GM12872 (cell line): Measurements from ENCODE around the gene ZFYVE26.

Experiments used
- TF ChIP-seq, protein P1 (sequence below): IDR thresholded peaks from 3 replicates; pipeline ENCODE4 v1.5.1; 2011; ENCODE audit warnings: low read depth, mild to moderate bottlenecking, low read length, moderate library complexity; ENCODE audit not compliant: insufficient read depth

Gene ZFYVE26

DNA sequence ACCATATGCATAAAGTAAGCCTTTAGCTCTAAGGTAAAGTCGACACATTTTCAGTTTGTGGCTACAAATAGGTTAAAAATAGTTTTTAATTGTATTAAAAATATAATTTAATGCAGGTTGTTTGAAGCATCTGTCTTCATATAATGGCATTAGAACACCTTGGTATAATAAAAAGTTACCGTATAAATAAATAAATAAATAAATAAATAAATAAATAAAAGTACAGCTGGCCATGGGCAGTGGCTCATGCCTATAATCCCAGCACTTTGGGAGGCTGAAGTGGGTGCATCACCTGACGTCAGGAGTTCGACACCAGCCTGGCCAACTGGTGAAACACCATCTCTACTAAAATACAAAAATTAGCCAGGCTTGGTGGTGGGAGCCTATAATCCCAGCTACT lies 15.6 kb downstream of the ZFYVE26 start:
- TF ChIP-seq, protein P1, sequence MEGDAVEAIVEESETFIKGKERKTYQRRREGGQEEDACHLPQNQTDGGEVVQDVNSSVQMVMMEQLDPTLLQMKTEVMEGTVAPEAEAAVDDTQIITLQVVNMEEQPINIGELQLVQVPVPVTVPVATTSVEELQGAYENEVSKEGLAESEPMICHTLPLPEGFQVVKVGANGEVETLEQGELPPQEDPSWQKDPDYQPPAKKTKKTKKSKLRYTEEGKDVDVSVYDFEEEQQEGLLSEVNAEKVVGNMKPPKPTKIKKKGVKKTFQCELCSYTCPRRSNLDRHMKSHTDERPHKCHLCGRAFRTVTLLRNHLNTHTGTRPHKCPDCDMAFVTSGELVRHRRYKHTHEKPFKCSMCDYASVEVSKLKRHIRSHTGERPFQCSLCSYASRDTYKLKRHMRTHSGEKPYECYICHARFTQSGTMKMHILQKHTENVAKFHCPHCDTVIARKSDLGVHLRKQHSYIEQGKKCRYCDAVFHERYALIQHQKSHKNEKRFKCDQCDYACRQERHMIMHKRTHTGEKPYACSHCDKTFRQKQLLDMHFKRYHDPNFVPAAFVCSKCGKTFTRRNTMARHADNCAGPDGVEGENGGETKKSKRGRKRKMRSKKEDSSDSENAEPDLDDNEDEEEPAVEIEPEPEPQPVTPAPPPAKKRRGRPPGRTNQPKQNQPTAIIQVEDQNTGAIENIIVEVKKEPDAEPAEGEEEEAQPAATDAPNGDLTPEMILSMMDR = no peak

DNA sequence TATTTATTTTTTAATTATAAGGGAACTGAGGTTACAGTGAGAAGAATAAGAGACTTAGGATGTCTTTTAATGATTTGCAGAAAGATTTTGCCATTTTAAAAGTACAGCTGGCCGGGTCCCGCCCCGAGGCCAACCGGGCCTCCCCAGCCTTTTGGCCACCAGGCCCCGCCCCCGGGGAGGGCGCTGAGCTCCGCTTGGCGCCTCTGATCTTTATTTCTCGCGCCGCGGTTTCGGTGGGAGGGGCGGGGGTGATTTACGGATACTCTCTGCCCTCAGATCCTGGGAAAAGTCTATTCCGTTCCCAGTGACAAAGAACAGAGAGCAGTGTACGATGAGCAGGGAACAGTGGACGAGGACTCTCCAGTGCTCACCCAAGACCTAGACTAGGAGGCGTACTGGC lies 17.7 kb downstream of the ZFYVE26 start:
- TF ChIP-seq, protein P1 = no peak

DNA sequence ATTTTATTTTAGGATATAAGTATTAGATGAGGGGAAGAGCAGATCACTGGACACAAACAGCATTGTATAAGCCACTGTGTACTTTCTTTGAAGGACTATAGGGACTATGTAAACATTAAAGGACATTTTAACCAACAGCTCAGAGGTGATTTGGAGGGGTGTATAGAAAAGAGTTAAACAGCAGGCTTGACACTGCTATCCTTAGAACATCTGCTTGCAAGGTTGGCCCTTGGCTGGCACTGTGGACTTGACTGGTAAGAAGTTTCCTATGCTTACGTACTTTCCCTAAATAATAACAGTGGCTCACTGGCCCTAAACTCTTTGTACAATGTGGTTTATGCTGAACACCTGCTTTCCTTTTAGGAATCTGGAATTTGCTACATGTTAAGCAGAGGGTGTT lies 28.7 kb downstream of the ZFYVE26 start:
- TF ChIP-seq, protein P1 = no peak

DNA sequence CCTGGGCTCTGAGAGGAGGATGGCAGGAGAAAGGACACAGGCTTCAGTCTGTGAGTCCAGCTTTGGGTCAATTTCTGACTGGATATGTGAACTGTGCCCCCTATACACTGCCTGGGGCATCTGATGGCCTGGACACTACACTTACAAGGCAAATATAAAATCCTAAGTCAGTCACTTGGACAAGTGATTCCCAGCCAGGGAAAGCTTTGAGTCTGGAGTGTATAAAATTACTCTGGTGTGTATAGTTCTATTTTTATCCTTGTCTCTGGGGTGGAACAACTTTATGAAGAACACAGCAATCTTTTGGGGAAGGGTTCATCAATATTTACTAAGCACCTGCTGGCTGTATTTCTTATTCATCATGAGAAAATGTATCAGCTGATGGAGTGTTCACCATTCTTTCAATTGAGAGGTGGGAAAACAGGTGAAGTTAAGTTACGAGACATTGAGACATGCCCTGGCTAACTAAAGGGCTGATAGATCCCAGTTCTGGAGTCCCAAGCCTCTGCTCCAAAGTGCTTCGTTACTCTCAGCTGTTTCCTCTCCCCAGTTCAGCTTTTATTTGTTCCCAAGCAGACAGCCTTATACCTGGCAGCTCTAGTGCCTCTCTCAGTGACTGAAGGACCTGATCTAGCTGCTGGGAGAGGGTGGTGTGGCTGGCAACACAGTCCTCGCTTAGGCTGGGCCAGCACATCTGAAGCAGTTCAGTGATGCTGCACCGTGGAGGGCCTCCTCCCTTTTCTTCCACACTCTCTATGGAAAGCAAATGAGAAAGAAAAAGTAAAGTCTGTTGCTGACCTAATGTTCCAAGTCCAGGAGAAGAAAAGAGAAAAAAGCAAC lies 30.9 kb downstream of the ZFYVE26 start:
- TF ChIP-seq, protein P1 = no peak

DNA sequence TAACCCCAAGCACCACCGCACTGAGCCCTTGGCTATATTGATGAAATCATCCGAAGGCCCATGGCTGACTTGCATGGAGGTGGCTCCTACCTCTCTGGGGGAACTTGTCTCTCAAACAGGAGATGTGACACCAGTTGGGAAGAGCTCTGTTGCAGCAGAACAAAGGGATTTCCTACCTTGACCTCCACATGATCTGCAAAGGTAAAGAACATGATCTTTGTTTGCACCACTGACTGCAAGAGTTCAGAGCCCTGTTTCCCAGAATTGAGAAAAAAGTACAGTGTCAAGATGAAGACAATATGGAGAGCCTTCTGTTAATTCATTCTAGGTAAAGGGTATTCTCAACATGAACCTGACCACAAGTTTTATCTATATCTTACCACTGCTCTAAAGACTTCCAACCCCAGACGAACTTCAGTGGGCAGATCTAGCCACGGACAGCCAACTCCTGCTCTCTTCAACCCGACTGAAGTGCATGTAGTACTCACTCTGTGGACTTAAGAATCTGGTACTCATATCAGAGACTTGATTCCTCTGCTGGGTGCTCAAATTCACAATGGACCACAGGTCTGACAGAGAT lies 32.1 kb downstream of the ZFYVE26 start:
- TF ChIP-seq, protein P1 = no peak

DNA sequence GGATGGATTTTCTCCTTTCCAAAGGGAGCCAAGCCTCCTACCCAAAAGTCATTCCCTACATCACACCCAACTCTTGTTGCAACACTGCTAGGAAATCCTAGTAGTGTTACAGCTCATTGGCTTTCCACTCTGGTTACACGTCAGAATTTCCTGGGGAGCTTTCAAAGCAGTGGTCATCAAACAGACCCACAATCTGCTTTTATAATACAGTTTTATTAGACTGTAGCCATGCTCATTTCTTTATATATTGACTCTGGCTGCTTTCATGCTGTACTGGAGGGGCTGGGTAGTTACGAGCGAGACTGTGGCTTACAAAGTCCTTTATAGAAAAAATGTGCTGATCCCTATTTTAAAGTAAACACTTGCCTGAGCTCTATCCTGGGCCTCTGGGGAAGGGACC lies 34.3 kb downstream of the ZFYVE26 start:
- TF ChIP-seq, protein P1 = no peak

DNA sequence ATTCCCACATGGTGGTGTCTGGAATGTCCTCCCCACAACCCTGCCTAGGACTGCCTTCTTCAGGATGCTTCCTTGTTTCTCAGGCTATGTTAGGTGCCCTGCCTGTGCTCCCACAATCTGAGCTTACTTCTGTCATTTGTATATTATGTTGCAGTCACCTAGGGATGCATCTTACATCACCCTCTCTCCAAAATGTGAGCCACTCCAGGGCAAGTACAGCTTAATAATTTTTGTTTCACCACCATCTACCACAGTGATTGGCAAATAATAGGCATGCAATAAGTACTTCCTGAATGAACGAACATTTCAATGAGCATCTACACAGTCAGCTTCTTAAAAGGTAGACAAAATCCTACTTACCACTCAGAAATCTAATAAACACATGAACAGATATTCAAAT lies 37.6 kb downstream of the ZFYVE26 start:
- TF ChIP-seq, protein P1 = no peak
